HG03159 (cell line): Measurements from ENCODE around the gene SMG7.

Experiments used
- ATAC-seq: cut with Tn5 transposase; IDR thresholded peaks from one replicate; pipeline ENCODE4 v1.9.1; 2021; ENCODE audit warnings: mild to moderate bottlenecking, moderate library complexity; ENCODE audit not compliant: unreplicated experiment

SMG7 gene

GRCh38 chr1:183466781-183467180, 5.5 kb upstream of the SMG7 start:
- no peak for ATAC-seq

- no peak for ATAC-seq
Measured at GRCh38 chr1:183467687-183468086, 4.6 kb upstream of the SMG7 start.

GRCh38 chr1:183470147-183470960, 1.9 kb upstream of the SMG7 start:
- peak; percentile 46 for ATAC-seq

GRCh38 chr1:183470961-183471742, 1.1 kb upstream of the SMG7 start:
- ATAC-seq = peak; percentile 31

GRCh38 chr1:183471743-183472487, 384 bp upstream of the SMG7 start:
- peak; percentile 52 for ATAC-seq

GRCh38 chr1:183473217-183473536, 878 bp downstream of the SMG7 start:
- no peak for ATAC-seq

GRCh38 chr1:183476081-183476480, 3.8 kb downstream of the SMG7 start:
- ATAC-seq = no peak

GRCh38 chr1:183477986-183478781, 5.9 kb downstream of the SMG7 start:
- no peak for ATAC-seq

GRCh38 chr1:183480971-183481441, 8.7 kb downstream of the SMG7 start:
- ATAC-seq = peak; percentile 64

GRCh38 chr1:183483224-183483623, 10.9 kb downstream of the SMG7 start:
- no peak for ATAC-seq

GRCh38 chr1:183484254-183484653, 12.0 kb downstream of the SMG7 start:
- ATAC-seq = no peak

GRCh38 chr1:183484851-183485250, 12.6 kb downstream of the SMG7 start:
- ATAC-seq = no peak

GRCh38 chr1:183487674-183488442, 15.6 kb downstream of the SMG7 start:
- no peak for ATAC-seq

- no peak for ATAC-seq
Measured at GRCh38 chr1:183490932-183491331, 18.6 kb downstream of the SMG7 start.

GRCh38 chr1:183493540-183494245, 21.4 kb downstream of the SMG7 start:
- no peak for ATAC-seq

- no peak for ATAC-seq
Measured at GRCh38 chr1:183495420-183495819, 23.1 kb downstream of the SMG7 start.

GRCh38 chr1:183497218-183497617, 24.9 kb downstream of the SMG7 start:
- ATAC-seq = no peak

GRCh38 chr1:183498342-183498991, 26.2 kb downstream of the SMG7 start:
- ATAC-seq = no peak
